COLO668 (cell line): Measurements from ENCODE around the gene TBX10.
"Not testable (repeated sequence)": the region's sequence is repeated elsewhere in the genome, so short reads cannot be mapped to it uniquely, and the experiment has no call there.

Experiments
- DNase-seq: peaks from one replicate; lab custom pipeline; 2025; ENCODE audit not compliant: unreplicated experiment; lab: John Stamatoyannopoulos, UW

Gene TBX10

DNA sequence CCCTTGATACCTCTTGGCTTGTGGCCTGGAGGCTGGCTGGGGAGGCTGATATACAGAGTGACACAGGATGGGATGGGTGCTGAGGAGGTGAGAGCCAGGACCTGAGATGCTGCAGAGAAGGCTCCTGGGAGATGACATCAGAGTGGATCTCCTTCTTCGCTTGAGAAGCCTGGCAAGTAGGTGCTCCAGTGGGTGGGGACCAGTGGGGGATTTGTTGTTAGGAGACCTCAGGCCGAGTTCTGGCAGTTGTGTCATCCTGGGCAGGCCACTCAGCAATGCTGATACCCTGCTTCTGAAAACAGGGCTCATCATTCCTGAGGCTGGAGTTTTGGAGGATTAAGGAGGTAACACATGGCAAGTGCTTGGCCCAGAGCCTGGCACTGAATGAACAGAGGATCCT, 34.7 kb downstream of the TBX10 start:
- no peak for DNase-seq

DNA sequence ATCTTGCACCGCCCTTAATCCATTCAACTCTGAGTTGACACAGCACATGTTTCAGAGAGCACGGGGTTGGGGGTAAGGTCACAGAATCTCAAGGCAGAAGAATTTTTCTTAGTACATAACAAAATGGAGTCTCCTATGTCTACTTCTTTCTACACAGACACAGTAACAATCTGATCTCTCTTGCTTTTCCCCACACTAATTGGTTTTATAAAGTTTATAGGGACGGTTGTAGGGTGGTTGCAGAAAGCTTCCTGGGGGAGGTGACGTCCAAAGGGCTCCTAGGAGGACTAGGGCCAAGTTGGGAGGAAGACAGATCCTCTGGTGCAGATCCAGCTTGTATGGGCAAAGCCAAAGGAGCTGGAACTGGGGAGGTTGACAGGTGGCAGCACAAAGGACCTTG, 35.4 kb downstream of the TBX10 start:
- not testable (repeated sequence) for DNase-seq

DNA sequence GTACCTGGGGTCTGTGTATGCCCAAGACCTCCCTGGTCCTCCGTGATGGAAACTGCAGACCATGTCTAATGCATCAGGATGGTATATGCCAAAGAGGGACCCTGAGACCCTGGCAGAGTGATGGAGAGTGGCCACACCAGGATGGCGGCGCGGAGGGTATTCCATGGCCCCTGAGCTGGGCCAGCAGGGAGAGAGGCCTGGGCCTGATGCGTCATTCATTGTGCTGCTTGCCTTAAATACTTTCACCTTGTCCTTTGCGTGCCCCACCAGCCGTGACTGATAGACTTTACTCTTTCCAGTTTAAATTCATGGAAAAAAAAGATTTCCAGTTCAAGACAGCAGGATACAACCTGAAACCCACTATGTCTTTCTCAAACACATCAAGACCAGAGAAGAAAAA, 38.5 kb downstream of the TBX10 start:
- no peak for DNase-seq

DNA sequence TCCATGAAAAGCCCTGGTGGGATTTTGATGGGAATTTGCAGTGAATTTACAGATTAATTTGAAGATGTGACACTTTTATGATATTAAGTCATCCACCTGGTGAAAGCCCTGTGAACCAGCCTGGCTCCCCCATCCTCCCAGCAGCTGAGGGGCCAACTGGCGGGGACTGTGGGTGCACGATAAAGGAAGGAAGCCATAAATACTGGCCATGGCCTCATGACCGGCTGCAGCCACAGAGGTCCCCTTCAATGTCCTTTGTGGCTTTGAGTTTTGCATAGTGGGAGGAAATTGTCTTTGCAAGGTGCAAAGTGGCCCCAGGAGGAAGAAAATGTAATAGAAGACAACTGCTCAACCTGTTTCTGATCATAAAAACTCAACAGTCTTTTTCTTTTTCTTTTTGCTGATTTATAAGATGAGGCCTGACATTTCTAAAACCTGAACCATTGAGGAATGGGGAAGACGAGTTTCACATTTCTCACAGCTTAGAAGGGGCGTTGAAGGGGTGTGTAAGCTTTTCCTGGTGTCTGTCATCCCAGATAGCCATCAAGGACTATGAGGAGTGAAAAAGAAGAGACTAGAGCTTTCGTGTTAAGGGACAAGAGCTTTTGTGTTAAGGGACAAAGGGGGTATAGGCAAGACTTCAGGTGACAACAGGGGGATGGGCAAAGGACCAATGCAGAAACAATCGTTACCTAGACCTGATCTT, 39.1 kb downstream of the TBX10 start:
- no peak for DNase-seq

DNA sequence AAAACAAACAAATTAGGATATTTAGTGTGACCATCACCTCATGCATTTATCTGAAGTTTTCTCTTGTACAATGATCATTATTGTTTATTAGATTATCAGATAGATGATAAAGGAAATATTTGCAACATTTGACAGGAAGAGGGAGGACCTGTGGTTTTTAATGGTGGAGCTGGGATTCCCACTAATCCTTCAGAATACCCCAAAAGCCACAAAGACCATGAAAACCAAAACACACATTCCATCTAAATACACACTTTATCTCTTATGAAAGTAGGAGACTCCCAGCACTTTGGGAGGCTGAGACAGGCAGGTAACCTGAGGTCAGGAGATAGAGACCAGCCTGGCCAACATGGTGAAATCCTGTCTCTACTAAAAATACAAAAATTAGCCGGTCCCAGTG, 40.4 kb downstream of the TBX10 start:
- DNase-seq: no peak

DNA sequence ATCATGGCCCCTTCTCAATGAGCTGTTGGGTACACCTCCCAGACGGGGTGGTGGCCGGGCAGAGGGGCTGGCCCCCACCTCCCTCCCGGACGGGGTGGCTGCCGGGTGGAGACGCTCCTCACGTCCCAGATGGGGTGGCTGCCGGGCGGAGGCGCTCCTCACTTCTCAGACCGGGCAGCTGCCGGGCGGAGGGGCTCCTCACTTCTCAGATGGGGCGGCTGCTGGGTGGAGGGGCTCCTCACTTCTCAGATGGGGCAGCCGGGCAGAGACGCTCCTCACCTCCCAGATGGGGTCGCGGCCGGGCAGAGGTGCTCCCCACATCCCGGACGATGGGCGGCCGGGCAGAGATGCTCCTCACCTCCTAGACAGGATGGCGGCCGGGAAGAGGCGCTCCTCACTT, 41.6 kb downstream of the TBX10 start:
- not testable (repeated sequence) for DNase-seq

DNA sequence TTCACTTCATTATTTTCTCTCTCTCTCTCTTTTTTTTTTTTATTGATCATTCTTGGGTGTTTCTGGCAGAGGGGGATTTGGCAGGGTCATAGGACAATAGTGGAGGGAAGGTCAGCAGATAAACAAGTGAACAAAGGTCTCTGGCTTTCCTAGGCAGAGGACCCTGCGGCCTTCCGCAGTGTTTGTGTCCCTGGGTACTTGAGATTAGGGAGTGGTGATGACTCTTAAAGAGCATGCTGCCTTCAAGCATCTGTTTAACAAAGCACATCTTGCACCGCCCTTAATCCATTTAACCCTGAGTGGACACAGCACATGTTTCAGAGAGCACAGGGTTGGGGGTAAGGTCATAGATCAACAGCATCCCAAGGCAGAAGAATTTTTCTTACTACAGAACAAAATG, 42.1 kb downstream of the TBX10 start:
- not testable (repeated sequence) for DNase-seq

DNA sequence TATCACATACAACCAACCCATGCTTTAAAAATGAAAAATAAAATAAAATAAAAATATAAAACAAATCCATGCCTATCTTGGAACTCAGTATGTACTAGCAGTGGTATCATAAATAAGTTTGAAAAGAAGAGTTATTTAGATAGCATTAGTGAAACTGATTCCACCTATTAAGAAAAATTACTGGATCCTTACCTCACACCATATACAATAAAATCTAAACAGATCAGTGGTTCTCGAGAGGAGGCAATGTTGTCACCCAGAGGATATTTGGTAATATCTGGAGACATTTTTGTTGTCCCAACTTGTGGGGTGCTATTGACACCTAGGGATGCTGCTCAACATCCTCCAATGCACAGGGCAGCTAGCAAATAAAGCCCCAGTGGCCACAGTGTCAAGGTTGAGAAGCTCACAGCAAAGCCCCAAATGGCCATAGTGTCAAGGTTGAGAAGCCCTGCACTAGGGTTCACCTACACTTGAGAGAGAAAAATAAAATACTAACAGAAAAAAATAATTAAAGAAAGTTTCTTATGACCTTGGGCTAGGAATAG, 42.7 kb downstream of the TBX10 start:
- DNase-seq: no peak

DNA sequence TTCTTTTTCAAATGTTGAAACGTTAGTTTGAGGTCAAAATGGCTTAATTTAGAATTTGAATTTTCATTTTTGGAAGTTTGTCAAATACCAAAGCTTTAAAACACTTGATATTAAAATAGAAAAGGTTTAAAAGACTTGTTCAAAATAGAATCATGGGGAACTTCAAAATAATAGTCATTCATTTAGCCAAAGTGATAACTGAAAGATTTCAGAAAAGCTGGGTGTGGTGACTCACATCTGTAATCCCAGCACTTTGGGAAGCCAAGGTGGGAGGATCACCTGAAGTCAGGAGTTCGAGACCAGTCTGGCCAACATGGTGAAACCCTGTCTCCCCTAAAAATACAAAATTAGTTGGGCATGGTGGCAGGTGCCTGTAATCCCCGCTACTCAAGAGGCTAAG, 45.1 kb downstream of the TBX10 start:
- no peak for DNase-seq

DNA sequence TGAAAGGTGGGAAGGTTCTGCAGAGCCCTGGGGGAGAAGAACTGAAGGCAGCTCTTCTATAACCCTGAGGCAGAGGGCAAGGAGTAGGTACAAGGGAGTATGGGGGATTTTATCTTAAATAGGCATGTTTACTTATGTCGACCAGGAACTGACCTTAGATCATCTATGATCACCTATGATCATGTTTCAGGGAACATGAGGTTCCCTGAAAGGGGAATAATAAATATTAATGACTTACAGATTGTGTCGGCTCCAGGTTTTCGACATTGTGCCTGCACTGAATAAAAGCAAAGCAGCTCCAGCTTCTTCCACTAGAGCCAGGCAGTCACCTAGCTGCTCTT, 46.0 kb downstream of the TBX10 start:
- DNase-seq: no peak

DNA sequence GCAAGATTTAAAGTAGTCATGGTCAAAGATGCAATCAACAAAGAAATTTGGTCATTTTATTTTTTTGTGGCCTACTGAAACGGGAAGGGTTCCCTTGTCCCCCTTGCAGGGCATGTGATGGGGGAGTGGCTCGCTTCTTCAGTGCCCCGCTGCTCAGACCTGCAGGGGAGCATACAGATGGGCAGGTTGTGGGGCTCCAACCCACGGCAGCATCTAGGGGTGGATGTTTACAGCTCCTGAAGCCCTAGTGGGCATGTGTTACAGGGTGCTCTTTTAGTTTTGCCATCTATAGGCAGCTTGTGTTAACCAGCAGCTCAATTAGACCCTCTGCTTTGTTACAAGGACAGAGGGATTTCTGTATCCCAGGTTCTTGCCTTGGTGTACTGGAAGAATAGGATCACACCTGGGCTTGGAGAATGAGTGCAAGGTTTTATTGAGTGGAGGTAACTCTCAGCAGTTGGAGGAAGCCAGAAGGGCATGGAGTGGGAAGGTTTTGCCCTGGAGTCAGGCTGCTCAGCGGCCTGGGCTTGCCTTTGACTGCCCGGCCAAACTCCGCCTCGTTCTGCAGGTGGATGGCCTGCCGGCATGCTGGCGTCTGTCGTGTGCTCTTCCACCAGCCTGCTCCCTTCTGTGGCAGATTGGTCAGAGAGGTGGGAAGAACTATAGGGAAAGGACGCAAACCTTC, 46.5 kb downstream of the TBX10 start:
- no peak for DNase-seq

DNA sequence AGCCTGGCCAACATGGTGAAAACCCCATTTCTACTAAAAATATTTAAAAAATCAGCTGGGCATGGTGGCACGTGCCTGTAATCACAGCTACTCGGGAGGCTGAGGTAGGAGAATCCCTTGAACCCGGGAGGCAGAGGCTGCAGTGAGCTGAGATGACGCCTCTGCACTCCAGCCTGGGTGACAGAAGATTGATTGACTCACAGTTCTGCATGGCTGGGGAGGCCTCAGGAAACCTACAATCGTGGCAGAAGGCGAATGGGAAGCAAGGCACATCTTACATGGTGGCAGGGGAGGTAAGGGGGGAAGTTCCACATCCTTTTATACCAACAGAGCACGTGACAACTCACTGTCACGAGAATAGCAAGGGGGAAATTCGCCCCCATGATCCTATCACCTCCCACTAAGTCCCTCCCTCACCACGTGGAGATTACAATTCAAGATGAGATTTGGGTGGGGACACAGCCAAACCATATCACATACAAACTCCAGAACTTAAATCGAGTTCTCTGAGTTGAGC, 50.6 kb downstream of the TBX10 start:
- not testable (repeated sequence) for DNase-seq

DNA sequence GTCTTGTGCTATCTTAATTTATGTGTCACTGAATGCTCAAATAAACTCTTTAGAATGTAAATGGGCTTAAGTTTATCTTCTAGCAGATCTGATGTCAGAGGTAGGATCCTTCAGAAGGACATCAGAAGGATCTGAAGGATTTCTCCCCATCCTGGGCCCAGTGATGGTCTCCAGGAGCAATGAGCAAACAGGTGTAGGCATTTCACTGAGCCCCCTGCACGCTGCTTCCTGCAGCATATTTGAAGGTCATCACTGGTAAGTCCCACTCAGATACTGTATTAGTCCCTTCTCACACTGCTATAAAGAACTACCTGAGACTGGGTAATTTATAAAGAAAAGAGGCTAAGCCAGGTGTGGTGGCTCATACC, 51.4 kb downstream of the TBX10 start:
- DNase-seq: no peak

DNA sequence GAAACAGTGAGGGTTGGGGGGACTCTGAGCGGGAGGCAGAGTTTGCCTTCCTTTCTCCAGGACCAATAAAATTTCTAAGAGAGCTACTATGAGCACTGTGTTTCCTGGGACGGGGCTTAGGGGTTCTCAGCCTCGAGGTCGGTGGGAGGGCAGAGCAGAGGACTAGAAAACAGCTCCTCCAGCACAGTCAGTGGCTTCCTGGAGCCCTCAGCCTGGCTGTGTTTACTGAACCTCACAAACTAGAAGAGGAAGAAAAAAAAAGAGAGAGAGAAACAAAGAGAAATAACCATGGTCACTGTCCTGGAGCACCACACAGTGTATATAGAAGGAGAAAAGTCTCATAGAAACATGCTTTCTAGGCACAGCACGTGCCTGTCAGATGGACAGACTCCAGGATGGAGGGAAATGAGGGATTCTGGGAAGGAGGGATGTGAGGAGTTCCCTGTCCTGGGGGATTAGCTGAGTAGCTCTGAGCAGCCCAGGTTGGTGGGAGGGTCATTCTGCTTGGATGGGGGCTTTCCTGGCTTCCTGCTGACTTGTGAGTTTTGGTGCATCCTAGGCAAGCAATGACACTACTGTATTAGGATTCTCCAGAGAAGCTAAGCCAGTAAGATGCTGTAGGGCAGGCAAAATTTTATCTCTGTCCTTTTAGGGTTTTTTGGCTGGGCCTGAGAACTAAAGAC, 52.9 kb downstream of the TBX10 start:
- DNase-seq: no peak

DNA sequence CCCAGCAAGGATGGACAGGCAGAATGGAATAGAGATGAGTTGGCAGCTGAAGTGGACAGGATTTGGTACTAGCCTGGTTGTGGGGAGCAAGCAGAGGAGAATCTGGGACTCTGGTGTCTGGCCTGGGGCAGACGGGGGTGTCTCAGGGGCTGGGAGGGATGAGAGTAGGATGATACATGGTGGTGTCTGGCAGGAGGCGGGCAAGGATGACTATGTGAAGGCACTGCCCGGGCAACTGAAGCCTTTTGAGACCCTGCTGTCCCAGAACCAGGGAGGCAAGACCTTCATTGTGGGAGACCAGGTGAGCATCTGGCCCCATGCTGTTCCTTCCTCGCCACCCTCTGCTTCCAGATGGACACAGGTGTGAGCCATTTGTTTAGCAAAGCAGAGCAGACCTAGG, 53.7 kb downstream of the TBX10 start:
- DNase-seq: no peak

DNA sequence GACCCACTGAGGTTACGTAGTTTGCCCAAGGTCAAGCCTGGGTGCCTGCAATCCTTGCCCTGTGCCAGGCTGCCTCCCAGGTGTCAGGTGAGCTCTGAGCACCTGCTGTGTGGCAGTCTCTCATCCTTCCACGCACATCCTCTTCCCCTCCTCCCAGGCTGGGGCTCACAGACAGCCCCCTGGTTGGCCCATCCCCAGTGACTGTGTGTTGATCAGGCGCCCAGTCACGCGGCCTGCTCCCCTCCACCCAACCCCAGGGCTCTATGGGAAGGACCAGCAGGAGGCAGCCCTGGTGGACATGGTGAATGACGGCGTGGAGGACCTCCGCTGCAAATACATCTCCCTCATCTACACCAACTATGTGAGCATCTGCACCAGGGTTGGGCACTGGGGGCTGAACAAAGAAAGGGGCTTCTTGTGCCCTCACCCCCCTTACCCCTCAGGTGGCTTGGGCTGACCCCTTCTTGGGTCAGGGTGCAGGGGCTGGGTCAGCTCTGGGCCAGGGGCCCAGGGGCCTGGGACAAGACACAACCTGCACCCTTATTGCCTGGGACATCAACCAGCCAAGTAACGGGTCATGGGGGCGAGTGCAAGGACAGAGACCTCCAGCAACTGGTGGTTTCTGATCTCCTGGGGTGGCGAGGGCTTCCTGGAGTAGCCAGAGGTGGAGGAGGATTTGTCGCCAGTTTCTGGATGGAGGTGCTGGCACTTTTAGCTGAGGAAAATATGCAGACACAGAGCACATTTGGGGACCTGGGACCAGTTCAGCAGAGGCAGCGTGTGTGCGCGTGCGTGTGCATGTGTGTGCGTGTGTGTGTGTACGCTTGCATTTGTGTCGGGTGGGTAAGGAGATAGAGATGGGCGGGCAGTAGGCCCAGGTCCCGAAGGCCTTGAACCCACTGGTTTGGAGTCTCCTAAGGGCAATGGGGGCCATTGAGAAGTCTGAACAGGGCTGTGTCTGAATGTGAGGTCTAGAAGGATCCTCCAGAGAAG, 54.4 kb downstream of the TBX10 start:
- peak; percentile 49 for DNase-seq

DNA sequence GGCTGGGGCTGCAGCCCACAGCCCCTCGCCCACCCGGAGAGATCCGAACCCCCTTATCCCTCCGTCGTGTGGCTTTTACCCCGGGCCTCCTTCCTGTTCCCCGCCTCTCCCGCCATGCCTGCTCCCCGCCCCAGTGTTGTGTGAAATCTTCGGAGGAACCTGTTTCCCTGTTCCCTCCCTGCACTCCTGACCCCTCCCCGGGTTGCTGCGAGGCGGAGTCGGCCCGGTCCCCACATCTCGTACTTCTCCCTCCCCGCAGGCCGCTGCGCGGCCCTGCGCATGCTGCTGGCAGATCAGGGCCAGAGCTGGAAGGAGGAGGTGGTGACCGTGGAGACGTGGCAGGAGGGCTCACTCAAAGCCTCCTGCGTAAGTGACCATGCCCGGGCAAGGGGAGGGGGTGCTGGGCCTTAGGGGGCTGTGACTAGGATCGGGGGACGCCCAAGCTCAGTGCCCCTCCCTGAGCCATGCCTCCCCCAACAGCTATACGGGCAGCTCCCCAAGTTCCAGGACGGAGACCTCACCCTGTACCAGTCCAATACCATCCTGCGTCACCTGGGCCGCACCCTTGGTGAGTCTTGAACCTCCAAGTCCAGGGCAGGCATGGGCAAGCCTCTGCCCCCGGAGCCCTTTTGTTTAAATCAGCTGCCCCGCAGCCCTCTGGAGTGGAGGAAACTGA, 55.2 kb downstream of the TBX10 start:
- peak; percentile 62 for DNase-seq

DNA sequence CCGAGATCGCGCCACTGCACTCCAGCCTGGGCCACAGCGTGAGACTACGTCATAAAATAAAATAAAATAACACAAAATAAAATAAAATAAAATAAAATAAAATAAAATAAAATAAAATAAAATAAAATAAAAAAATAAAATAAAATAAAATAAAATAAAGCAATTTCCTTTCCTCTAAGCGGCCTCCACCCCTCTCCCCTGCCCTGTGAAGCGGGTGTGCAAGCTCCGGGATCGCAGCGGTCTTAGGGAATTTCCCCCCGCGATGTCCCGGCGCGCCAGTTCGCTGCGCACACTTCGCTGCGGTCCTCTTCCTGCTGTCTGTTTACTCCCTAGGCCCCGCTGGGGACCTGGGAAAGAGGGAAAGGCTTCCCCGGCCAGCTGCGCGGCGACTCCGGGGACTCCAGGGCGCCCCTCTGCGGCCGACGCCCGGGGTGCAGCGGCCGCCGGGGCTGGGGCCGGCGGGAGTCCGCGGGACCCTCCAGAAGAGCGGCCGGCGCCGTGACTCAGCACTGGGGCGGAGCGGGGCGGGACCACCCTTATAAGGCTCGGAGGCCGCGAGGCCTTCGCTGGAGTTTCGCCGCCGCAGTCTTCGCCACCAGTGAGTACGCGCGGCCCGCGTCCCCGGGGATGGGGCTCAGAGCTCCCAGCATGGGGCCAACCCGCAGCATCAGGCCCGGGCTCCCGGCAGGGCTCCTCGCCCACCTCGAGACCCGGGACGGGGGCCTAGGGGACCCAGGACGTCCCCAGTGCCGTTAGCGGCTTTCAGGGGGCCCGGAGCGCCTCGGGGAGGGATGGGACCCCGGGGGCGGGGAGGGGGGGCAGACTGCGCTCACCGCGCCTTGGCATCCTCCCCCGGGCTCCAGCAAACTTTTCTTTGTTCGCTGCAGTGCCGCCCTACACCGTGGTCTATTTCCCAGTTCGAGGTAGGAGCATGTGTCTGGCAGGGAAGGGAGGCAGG, 56.0 kb downstream of the TBX10 start, which contains the start of gene GSTP1:
TSS of gene GSTP1 (plus strand) at position 566 of the 958 bp plus-strand sequence. CDS start at position 598, 32 bp downstream.
- DNase-seq: peak; percentile 91

DNA sequence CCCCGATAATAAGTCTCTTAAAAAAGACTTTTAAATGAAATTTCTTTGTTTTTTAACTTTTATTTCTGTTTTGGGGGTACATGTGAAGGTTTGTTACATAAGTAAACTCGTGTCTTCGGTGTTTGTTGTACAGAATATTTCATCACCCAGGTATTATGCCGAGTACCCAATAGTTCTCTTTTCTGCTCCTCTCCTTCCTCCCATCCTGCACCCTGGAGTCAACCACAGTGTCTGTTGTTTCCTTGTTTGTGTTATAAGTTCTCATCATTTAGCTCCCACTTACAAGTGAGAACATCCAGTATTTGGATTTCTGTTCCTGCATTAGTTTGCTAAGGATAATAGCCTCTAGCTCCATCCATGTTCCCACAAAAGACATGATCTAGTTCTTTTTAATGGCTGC, 57.6 kb downstream of the TBX10 start:
- no peak for DNase-seq
